Fibroblast of lung (primary cell): ENCODE results near the gene OR10H5. TPM values are rescaled to one million over a fixed set of nuclear protein-coding genes. Genes with fewer than 3 reads are reported as not detected.
"Not testable (repeated sequence)": the region's sequence is repeated elsewhere in the genome, so short reads cannot be mapped to it uniquely, and the experiment has no call there.

Source experiments
- DNase-seq, 2 donors: peaks; one replicate each; pipeline versions ENCODE4 v3.0.0 to v3.0.0-alpha.2; 2010; ENCODE audit warnings: low read depth in 2 of 2
- H2AFZ ChIP-seq: 2 replicates; pipeline ENCODE4 v1.5.1; 2012; ENCODE audit warnings: low read length, control low read depth, inconsistent platforms
- H3K27ac ChIP-seq: 2 replicates; pipeline ENCODE4 v1.5.1; 2011; ENCODE audit warnings: low read length, control low read depth; ENCODE audit not compliant: insufficient read depth
- H3K27me3 ChIP-seq: 2 replicates; pipeline ENCODE4 v1.5.1; 2011; ENCODE audit warnings: mild to moderate bottlenecking, low read length; ENCODE audit not compliant: control insufficient read depth, insufficient read depth
- H3K36me3 ChIP-seq: 2 replicates; pipeline ENCODE4 v1.5.1; 2011; ENCODE audit warnings: low read length; ENCODE audit not compliant: control insufficient read depth, insufficient read depth
- H3K4me1 ChIP-seq: 2 replicates; pipeline ENCODE4 v1.5.1; 2011; ENCODE audit warnings: low read length; ENCODE audit not compliant: control insufficient read depth, insufficient read depth; ENCODE audit errors: extremely low read depth
- H3K4me2 ChIP-seq: 2 replicates; pipeline ENCODE4 v1.5.1; 2011; ENCODE audit warnings: low read length, control low read depth; ENCODE audit not compliant: insufficient read depth; ENCODE audit errors: extremely low read depth
- H3K4me3 ChIP-seq, 4 experiments: fragments of 200-600 bp in 1 of 4; sonication (generic) in 1 of 4; replicated peaks in 1 of 4; 2 replicates each; pipeline ENCODE4 v1.5.1; 2011 to 2016; ENCODE audit warnings: low read length in 4 of 4, low read depth in 3 of 4, mild to moderate bottlenecking in 3 of 4, control low read depth in 2 of 4, inconsistent platforms in 1 of 4, mixed read lengths in 1 of 4; ENCODE audit not compliant: insufficient read depth in 1 of 4; ENCODE audit errors: control extremely low read depth in 1 of 4
- H3K79me2 ChIP-seq: 2 replicates; pipeline ENCODE4 v1.5.1; 2012; ENCODE audit warnings: mild to moderate bottlenecking, low read length, inconsistent platforms; ENCODE audit not compliant: control insufficient read depth, insufficient read depth
- H3K9ac ChIP-seq: 2 replicates; pipeline ENCODE4 v1.5.1; 2011; ENCODE audit warnings: mild to moderate bottlenecking, low read length, control low read depth; ENCODE audit not compliant: insufficient read depth
- H3K9me3 ChIP-seq: 2 replicates; pipeline ENCODE4 v1.5.1; 2012; ENCODE audit warnings: low read depth, low read length; ENCODE audit not compliant: control insufficient read depth, insufficient read depth
- H4K20me1 ChIP-seq: 2 replicates; pipeline ENCODE4 v1.5.1; 2011; ENCODE audit warnings: low read length; ENCODE audit not compliant: control insufficient read depth, insufficient read depth; ENCODE audit errors: extremely low read depth
- CTCF ChIP-seq, 2 donors: IDR thresholded peaks in 1 of 2; conservative IDR thresholded peaks in 1 of 2; 1 replicate in 1 of 2; 2 replicates in 1 of 2; pipeline ENCODE4 v1.5.1; 2011 to 2012; ENCODE audit warnings: low read length in 2 of 2, control low read depth in 1 of 2, inconsistent platforms in 1 of 2, low read depth in 1 of 2, mild to moderate bottlenecking in 1 of 2
- EZH2 ChIP-seq: IDR thresholded peaks from 2 replicates; pipeline ENCODE4 v1.5.1; 2012; ENCODE audit warnings: low read length, control low read depth, mild to moderate bottlenecking; ENCODE audit errors: missing control alignments
- polyA plus RNA-seq, 2 donors: library from polyadenylated mRNA; depleted of rRNA in 1 of 2; stranded (reverse) in 1 of 2; unstranded in 1 of 2; fragments of >200 nt; gene quantifications; 2 replicates each; pipeline ENCODE4 v1.2.1, GENCODE V29; 2011 to 2012; ENCODE audit warnings: missing spikeins in 1 of 2
- total RNA-seq: library from RNA; depleted of rRNA; stranded (reverse); fragments of >200 nt; gene quantifications from 2 replicates; pipeline ENCODE4 v1.2.1, GENCODE V29; 2014

The OR10H5 gene
- total and polyA plus RNA-seq, 2 donors (not counting 1 experiment from before 2014, with no cell fraction given): not detected

- Histone ChIP-seq H2AFZ (no peak overlapping the region), H3K79me2 (no peaks in the 10 kb centered on the region), H3K4me1 (no peaks in the 10 kb centered on the region), H3K9ac (no peak overlapping the region), H3K27ac (no peak overlapping the region), H3K27me3 (no peaks in the 10 kb centered on the region), H3K4me2 (no peak overlapping the region), H4K20me1 (no peaks in the 10 kb centered on the region), H3K9me3 (no peaks in the 10 kb centered on the region), H3K36me3 (no peaks in the 10 kb centered on the region), H3K4me3 (no peak overlapping the region)
- TF ChIP-seq EZH2: no peak
- no peak for TF ChIP-seq CTCF (conservative IDR thresholded peaks at IDR 0.05 in 1 of 2, IDR thresholded peaks at IDR 0.05 in 1 of 2; ENCODE audit: low read depth in 1 of 2, low read length in 2 of 2)
- no peak for DNase-seq
Measured at GRCh38 chr19:15838351-15838750, 50.9 kb downstream of the OR10H5 start.

- H3K4me1 ChIP-seq, H3K9me3 ChIP-seq, H3K9ac ChIP-seq, H2AFZ ChIP-seq, H3K36me3 ChIP-seq, H3K27me3 ChIP-seq, H4K20me1 ChIP-seq, DNase-seq, H3K79me2 ChIP-seq, H3K4me3 ChIP-seq, H3K4me2 ChIP-seq, H3K27ac ChIP-seq: not testable (repeated sequence)
Measured at GRCh38 chr19:15839888-15840287, 52.4 kb downstream of the OR10H5 start.

- no peak for DNase-seq
- TF ChIP-seq EZH2: no peak
- no peak for TF ChIP-seq CTCF (conservative IDR thresholded peaks at IDR 0.05 in 1 of 2, IDR thresholded peaks at IDR 0.05 in 1 of 2; ENCODE audit: low read depth in 1 of 2, low read length in 2 of 2)
- H3K4me1 ChIP-seq: no peaks in the 10 kb centered on the region
- H3K27ac ChIP-seq: no peak overlapping the region
- H4K20me1 ChIP-seq: no peaks in the 10 kb centered on the region
- H3K36me3 ChIP-seq: no peaks in the 10 kb centered on the region
- H3K27me3 ChIP-seq: no peaks in the 10 kb centered on the region
- H3K4me2 ChIP-seq: no peak overlapping the region
- no peaks in the 10 kb centered on the region for H3K9me3 ChIP-seq
- no peaks in the 10 kb centered on the region for H3K79me2 ChIP-seq
- no peak overlapping the region for H2AFZ ChIP-seq
- no peak overlapping the region for H3K4me3 ChIP-seq
- no peak overlapping the region for H3K9ac ChIP-seq
Measured at GRCh38 chr19:15840833-15841232, 53.4 kb downstream of the OR10H5 start.
